Breast epithelium (tissue), 4 donors: ENCODE measurements around the gene IL1RAPL2. TPM values are rescaled to one million over a fixed set of nuclear protein-coding genes. Genes with fewer than 3 reads are reported as not detected.

Experiments
- DNase-seq, 2 donors: peaks; one replicate each; pipeline ENCODE4 v3.0.0-alpha.2; 2019; ENCODE audit warnings: low spot score in 2 of 2
- H3K27ac ChIP-seq, 2 donors: fragments of 200-600 bp; sonication (generic) in 1 of 2; one replicate each; pipeline ENCODE4 v1.5.1; 2016 to 2019; ENCODE audit warnings: mild to moderate bottlenecking in 1 of 2
- H3K27me3 ChIP-seq, 2 donors: fragments of 200-600 bp; sonication (generic) in 1 of 2; one replicate each; pipeline versions ENCODE4 v1.5.1 to v1.6.0; 2017 to 2019; ENCODE audit warnings: control low read depth in 1 of 2, mild to moderate bottlenecking in 1 of 2
- H3K36me3 ChIP-seq: fragments of 200-600 bp; one replicate; pipeline ENCODE4 v1.5.1; 2019
- H3K4me1 ChIP-seq, 2 donors: fragments of 200-600 bp; sonication (generic); one replicate each; pipeline ENCODE4 v1.5.1; 2016 to 2019; ENCODE audit warnings: control low read depth in 1 of 2
- H3K4me3 ChIP-seq, 3 donors: fragments of 200-600 bp; sonication (generic); 1 replicate in 2 of 3; 2 replicates in 1 of 3; pipeline ENCODE4 v1.5.1; 2016 to 2019; ENCODE audit warnings: mild to moderate bottlenecking in 3 of 3, moderate library complexity in 2 of 3
- H3K9me3 ChIP-seq, 2 donors: fragments of 200-600 bp; sonication (generic) in 1 of 2; one replicate each; pipeline ENCODE4 v1.5.1; 2016 to 2019; ENCODE audit warnings: control low read depth in 1 of 2
- POLR2A ChIP-seq: fragments of 450-650 bp; IDR thresholded peaks from one replicate; pipeline ENCODE4 v1.6.1; 2016; ENCODE audit warnings: antibody characterized with exemption, mild to moderate bottlenecking, moderate library complexity
- POLR2AphosphoS5 ChIP-seq, 3 donors: sonication (generic); formaldehyde crosslinking; IDR thresholded peaks; one replicate each; pipeline ENCODE4 v1.6.1; 2017; ENCODE audit warnings: antibody characterized with exemption in 3 of 3
- intact Hi-C: fragments of 100-400 bp; cut with DNase I; formaldehyde crosslinking; loops from one replicate; pipeline ENCODE4 v1.15.1; 2023; ENCODE audit warnings: low total_unique reads
- total RNA-seq, 3 donors: library from RNA; depleted of rRNA; stranded (reverse); fragments of >200 nt; gene quantifications; one replicate each; pipeline ENCODE4 v1.1.0, GENCODE V29; 2016
- TF ChIP-seq, protein P1 (sequence below), 3 donors: fragments of 450-650 bp; IDR thresholded peaks; one replicate each; pipeline ENCODE4 v1.5.1; 2016 to 2017; ENCODE audit warnings: antibody characterized with exemption in 3 of 3, mild to moderate bottlenecking in 3 of 3, moderate library complexity in 3 of 3

The IL1RAPL2 gene
- total RNA-seq, 3 donors from 2014 or later: 0.44 to 0.66 TPM; not detected in 1

GRCh38 chrX:105696870-105697269 lies 1130.9 kb downstream of the IL1RAPL2 start:
- Histone ChIP-seq H3K4me3 (no peak overlapping the region), H3K27ac (no peak overlapping the region), H3K27me3 (peaks cover 0 to 23% of the 10 kb centered on the region in 2 donors), H3K9me3 (no peaks in the 10 kb centered on the region), H3K36me3 (no peaks in the 10 kb centered on the region), H3K4me1 (no peaks in the 10 kb centered on the region)
- intact Hi-C loops: no loop called here
- no peak for DNase-seq
- TF ChIP-seq POLR2A (no peak), POLR2AphosphoS5 (IDR thresholded peaks at IDR 0.05) (no peak)
- TF ChIP-seq, protein P1, sequence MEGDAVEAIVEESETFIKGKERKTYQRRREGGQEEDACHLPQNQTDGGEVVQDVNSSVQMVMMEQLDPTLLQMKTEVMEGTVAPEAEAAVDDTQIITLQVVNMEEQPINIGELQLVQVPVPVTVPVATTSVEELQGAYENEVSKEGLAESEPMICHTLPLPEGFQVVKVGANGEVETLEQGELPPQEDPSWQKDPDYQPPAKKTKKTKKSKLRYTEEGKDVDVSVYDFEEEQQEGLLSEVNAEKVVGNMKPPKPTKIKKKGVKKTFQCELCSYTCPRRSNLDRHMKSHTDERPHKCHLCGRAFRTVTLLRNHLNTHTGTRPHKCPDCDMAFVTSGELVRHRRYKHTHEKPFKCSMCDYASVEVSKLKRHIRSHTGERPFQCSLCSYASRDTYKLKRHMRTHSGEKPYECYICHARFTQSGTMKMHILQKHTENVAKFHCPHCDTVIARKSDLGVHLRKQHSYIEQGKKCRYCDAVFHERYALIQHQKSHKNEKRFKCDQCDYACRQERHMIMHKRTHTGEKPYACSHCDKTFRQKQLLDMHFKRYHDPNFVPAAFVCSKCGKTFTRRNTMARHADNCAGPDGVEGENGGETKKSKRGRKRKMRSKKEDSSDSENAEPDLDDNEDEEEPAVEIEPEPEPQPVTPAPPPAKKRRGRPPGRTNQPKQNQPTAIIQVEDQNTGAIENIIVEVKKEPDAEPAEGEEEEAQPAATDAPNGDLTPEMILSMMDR (IDR thresholded peaks at IDR 0.05): no peak

DNA sequence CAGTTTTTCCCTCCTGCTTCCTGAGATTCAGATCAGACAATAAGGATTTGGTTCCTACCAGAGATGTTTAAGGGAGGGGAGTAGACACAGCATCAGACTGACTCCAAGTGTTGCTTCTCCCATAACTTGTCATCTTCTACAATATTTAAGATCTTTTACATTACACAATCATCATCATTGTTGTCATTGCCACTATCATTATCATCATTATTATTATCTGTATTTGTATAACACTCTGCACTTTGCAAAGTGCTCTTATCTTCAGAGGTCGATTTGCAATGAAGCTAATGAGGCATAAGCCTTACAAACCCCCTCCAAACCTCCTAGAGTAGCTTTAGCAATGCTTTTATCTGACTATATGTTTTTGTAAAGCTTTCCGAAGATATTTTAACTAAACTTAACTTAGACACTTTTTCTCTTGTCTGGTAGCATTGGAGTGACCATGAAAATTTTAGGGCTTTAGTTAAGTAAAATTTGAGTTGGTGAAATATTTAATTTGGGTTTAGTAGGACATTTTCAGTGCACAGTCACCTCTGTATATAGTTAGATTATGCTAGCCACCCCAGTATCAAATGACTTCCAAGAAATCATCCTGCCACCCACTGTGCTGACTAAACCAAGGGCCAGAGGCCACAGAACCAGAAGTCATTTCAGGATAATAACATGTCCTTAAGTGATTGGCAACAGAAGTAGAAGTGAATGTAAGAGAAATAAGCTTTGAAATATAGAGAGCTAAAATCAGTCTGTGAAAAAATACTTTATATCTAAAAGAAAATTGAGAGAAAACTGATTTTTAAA lies 1132.2 kb downstream of the IL1RAPL2 start:
- Histone ChIP-seq H3K9me3 (no peaks in the 10 kb centered on the region), H3K36me3 (no peaks in the 10 kb centered on the region), H3K27me3 (peaks cover 0 to 20% of the 10 kb centered on the region in 2 donors), H3K27ac (no peak overlapping the region), H3K4me3 (no peak overlapping the region), H3K4me1 (no peaks in the 10 kb centered on the region)
- no peak for DNase-seq
- intact Hi-C loops: no loop called here
- TF ChIP-seq POLR2AphosphoS5 (IDR thresholded peaks at IDR 0.05): no peak

DNA sequence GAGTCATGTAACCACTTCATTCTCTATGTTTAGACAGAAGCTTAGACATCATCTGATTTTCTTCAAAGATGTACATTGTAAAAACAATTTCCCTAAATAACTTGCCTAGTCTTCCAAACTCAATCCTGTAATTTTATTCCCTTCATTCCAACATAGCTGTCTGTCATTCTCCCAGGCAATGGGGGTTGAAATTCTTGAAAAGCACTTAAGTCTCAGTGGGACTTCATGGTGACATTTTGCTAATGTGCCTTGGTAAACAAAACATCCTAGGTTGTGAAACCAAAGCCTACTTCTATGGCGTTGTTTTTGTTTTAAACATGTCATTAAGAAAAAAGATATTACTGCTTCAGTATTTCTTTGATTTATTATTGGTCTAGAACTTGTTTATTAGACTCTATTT lies 1134.3 kb downstream of the IL1RAPL2 start:
- TF ChIP-seq, protein P1 (IDR thresholded peaks at IDR 0.05): no peak
- TF ChIP-seq POLR2A: no peak
- no peak for TF ChIP-seq POLR2AphosphoS5 (IDR thresholded peaks at IDR 0.05)
- Histone ChIP-seq H3K9me3 (no peaks in the 10 kb centered on the region), H3K36me3 (no peaks in the 10 kb centered on the region), H3K4me3 (no peak overlapping the region), H3K27ac (no peak overlapping the region), H3K27me3 (peaks cover 0 to 25% of the 10 kb centered on the region in 2 donors), H3K4me1 (no peaks in the 10 kb centered on the region)
- intact Hi-C loops: no loop called here
- no peak for DNase-seq

DNA sequence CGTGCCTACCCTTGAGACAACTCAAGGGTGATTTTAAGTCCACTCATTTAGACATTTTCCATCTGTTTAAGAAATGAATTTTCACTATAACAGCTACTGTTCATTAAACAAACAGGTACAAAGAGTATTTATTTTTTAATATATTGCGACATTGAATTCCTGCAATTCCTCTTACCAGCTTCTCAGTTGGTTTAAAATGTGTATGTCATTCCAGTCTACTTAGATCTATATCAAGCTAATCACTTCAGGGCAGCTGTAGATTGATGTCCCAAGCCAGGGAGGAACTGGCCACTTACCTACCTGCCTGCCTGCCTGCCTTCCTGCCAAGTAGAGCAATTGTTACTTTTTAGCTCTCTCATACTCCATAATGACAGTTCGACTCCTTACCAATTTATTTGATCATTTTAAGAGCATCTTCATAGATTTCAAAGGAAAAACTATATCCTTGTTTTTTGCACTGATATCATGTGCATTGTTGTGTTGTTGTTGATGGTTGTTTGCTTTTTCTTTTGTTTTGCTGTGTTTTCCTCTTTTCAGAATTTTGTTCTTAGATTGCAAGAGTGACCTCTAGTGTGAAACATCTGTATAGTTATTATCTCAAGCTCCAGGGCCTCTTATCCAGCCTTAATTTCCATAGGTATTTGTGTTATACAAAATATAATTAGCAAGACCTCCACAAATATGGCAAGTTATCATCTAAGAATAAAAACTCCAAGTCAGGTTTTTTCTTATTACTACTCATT lies 1135.5 kb downstream of the IL1RAPL2 start:
- no peak overlapping the region for H3K27ac ChIP-seq
- H3K4me3 ChIP-seq: no peak overlapping the region
- intact Hi-C loops: no loop called here
- peaks cover 0 to 26% of the 10 kb centered on the region in 2 donors for H3K27me3 ChIP-seq
- no peak for TF ChIP-seq POLR2A
- no peak for TF ChIP-seq POLR2AphosphoS5 (IDR thresholded peaks at IDR 0.05)
- TF ChIP-seq, protein P1 (IDR thresholded peaks at IDR 0.05): no peak
- no peak for DNase-seq
- H3K4me1 ChIP-seq: no peaks in the 10 kb centered on the region
- H3K36me3 ChIP-seq: no peaks in the 10 kb centered on the region
- H3K9me3 ChIP-seq: no peaks in the 10 kb centered on the region

DNA sequence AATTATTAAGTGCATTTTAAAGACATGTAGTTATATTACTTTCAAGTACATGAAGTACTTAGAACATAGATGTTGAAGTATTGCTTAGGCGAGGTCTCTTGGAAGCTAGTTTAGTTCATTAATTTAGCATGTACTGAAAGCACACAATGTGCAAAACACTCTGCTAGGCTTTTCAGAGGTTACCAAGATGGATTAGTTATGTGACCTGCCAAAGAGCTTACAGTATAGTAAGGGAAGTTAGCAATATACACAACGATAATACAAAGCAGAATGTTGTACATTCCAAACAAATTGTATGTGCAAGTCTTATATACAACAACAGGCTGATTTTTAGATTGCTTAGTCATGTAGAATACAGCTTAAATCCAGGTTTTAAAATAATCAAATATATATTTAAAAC lies 1137.9 kb downstream of the IL1RAPL2 start:
- H3K4me1 ChIP-seq: no peaks in the 10 kb centered on the region

More for the DNA sequence above, 1137.9 kb downstream of the IL1RAPL2 start:
- no peaks in the 10 kb centered on the region for H3K9me3 ChIP-seq
- no peak overlapping the region for H3K4me3 ChIP-seq
- TF ChIP-seq, protein P1 (IDR thresholded peaks at IDR 0.05): no peak
- no peak for TF ChIP-seq POLR2A
- TF ChIP-seq POLR2AphosphoS5 (IDR thresholded peaks at IDR 0.05): no peak
- H3K27me3 ChIP-seq: peaks cover 0 to 33% of the 10 kb centered on the region in 2 donors
- H3K27ac ChIP-seq: no peak overlapping the region
- no peaks in the 10 kb centered on the region for H3K36me3 ChIP-seq
- intact Hi-C loops: no loop called here
- DNase-seq: no peak
